A549 (cell line): ENCODE data around the gene GALNTL6.

ENCODE experiments used
- CHD4 ChIP-seq: fragments of 200-600 bp; sonication (generic); IDR thresholded peaks from 2 replicates; pipeline ENCODE4 v1.6.1; 2016; ENCODE audit warnings: antibody characterized with exemption, mild to moderate bottlenecking, borderline replicate concordance
- SMC3 ChIP-seq: fragments of >200 bp; sonication (Bioruptor Twin); formaldehyde crosslinking; IDR thresholded peaks from 3 replicates; pipeline ENCODE4 v1.6.1; 2018; ENCODE audit warnings: inconsistent platforms
- TF ChIP-seq, protein P1 (sequence below): fragments of >200 bp; sonication (Bioruptor Twin); formaldehyde crosslinking; IDR thresholded peaks from 3 replicates; pipeline ENCODE4 v1.5.1; 2016

GRCh38 chr4:172369471-172369959 is 556.3 kb downstream of the GALNTL6 start:
- TF ChIP-seq, protein P1, sequence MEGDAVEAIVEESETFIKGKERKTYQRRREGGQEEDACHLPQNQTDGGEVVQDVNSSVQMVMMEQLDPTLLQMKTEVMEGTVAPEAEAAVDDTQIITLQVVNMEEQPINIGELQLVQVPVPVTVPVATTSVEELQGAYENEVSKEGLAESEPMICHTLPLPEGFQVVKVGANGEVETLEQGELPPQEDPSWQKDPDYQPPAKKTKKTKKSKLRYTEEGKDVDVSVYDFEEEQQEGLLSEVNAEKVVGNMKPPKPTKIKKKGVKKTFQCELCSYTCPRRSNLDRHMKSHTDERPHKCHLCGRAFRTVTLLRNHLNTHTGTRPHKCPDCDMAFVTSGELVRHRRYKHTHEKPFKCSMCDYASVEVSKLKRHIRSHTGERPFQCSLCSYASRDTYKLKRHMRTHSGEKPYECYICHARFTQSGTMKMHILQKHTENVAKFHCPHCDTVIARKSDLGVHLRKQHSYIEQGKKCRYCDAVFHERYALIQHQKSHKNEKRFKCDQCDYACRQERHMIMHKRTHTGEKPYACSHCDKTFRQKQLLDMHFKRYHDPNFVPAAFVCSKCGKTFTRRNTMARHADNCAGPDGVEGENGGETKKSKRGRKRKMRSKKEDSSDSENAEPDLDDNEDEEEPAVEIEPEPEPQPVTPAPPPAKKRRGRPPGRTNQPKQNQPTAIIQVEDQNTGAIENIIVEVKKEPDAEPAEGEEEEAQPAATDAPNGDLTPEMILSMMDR: no peak
- TF ChIP-seq CHD4 (no peak), SMC3 (no peak)
